H1 (cell line): ENCODE measurements around the gene MARS1. TPM values are rescaled to one million over a fixed set of nuclear protein-coding genes. Genes with fewer than 3 reads are reported as not detected.

Experiments used
- CTCF ChIA-PET: fragments of 300-600 bp; sonication (Branson Sonifier 250); formaldehyde crosslinking; loops from one replicate; lab custom pipeline; 2021; ENCODE audit not compliant: partially characterized antibody; lab: Charles Lee
- POLR2A ChIA-PET: fragments of 300-600 bp; sonication (Branson Sonifier 250); formaldehyde crosslinking; loops from one replicate; lab custom pipeline; 2021; ENCODE audit warnings: inconsistent platforms; ENCODE audit not compliant: partially characterized antibody; lab: Charles Lee
- DNase-seq, 2 experiments: peaks; one replicate each; pipeline versions ENCODE4 v3.0.0 to v3.0.0-alpha.2; 2010 to 2022; ENCODE audit warnings: low spot score in 2 of 2, low read depth in 1 of 2, mixed read lengths in 1 of 2
- FAIRE-seq: peaks from 2 replicates; lab custom pipeline; 2011; peaks lifted over from hg19 to GRCh38; lab: Jason Lieb, UNC
- H2AFZ ChIP-seq: 2 replicates; pipeline ENCODE4 v1.8.1; 2012; ENCODE audit warnings: low read length, inconsistent platforms
- H2AK5ac ChIP-seq: 2 replicates; pipeline ENCODE4 v1.6.1; 2013; ENCODE audit warnings: low read depth, low read length
- H2BK120ac ChIP-seq: replicated peaks from 2 replicates; pipeline ENCODE3; 2013; ENCODE audit warnings: low read depth, low read length, inconsistent platforms
- H2BK12ac ChIP-seq: 2 replicates; pipeline ENCODE4 v1.6.1; 2013; ENCODE audit warnings: low read depth, low read length
- H2BK15ac ChIP-seq: 2 replicates; pipeline ENCODE4 v1.6.1; 2013; ENCODE audit warnings: low read length
- H2BK20ac ChIP-seq: 2 replicates; pipeline ENCODE4 v1.6.1; 2013; ENCODE audit warnings: low read length
- H2BK5ac ChIP-seq: 2 replicates; pipeline ENCODE4 v1.6.1; 2013; ENCODE audit warnings: low read depth, low read length
- H3K14ac ChIP-seq: 2 replicates; pipeline ENCODE4 v1.6.1; 2013; ENCODE audit warnings: inconsistent platforms; ENCODE audit not compliant: insufficient read length
- H3K18ac ChIP-seq: 2 replicates; pipeline ENCODE4 v1.6.1; 2013; ENCODE audit warnings: low read length; ENCODE audit errors: extremely low read depth
- H3K23ac ChIP-seq: 2 replicates; pipeline ENCODE4 v1.6.1; 2013; ENCODE audit warnings: inconsistent platforms; ENCODE audit not compliant: insufficient read length
- H3K23me2 ChIP-seq: 2 replicates; pipeline ENCODE4 v1.6.1; 2013; ENCODE audit warnings: low read depth, low read length
- H3K27ac ChIP-seq: 2 replicates; pipeline ENCODE4 v1.6.1; 2011; ENCODE audit warnings: low read depth, low read length, inconsistent platforms
- H3K27me3 ChIP-seq, 4 experiments: replicated peaks in 1 of 4; 1 replicate in 1 of 4; 2 replicates in 3 of 4; pipeline versions ENCODE4 v1.6.1 to v1.8.1; 2011 to 2013; ENCODE audit warnings: low read length in 3 of 4, mild to moderate bottlenecking in 3 of 4, inconsistent platforms in 2 of 4, mixed read lengths in 2 of 4, moderate library complexity in 1 of 4; ENCODE audit not compliant: control insufficient read depth in 3 of 4, insufficient read depth in 3 of 4; ENCODE audit errors: extremely low read depth in 1 of 4
- H3K36me3 ChIP-seq, 4 experiments: 2 replicates each; pipeline versions ENCODE4 v1.6.1 to v1.8.1; 2011 to 2013; ENCODE audit warnings: mild to moderate bottlenecking in 4 of 4, low read length in 3 of 4, moderate library complexity in 2 of 4, control low read depth in 1 of 4, inconsistent platforms in 1 of 4; ENCODE audit not compliant: insufficient read depth in 4 of 4, control insufficient read depth in 2 of 4
- H3K4ac ChIP-seq: replicated peaks from 2 replicates; pipeline ENCODE3; 2013; ENCODE audit warnings: low read length, low read depth, mixed read lengths, inconsistent platforms; ENCODE audit not compliant: insufficient read length
- H3K4me1 ChIP-seq, 4 experiments: replicated peaks in 1 of 4; 1 replicate in 1 of 4; 2 replicates in 3 of 4; pipeline versions ENCODE4 v1.6.1 to v1.8.1; 2011 to 2013; ENCODE audit warnings: low read length in 3 of 4, inconsistent platforms in 2 of 4, mixed read lengths in 1 of 4; ENCODE audit not compliant: insufficient read depth in 4 of 4, control insufficient read depth in 3 of 4
- H3K4me2 ChIP-seq, 2 experiments: 2 replicates each; pipeline versions ENCODE4 v1.6.1 to v1.8.1; 2011 to 2013; ENCODE audit warnings: low read depth in 2 of 2, low read length in 2 of 2, control low read depth in 1 of 2, inconsistent platforms in 1 of 2, mild to moderate bottlenecking in 1 of 2; ENCODE audit not compliant: insufficient read depth in 1 of 2
- H3K4me3 ChIP-seq, 4 experiments: fragments of 200-600, 300-600 bp in 1 of 4; sonication (generic), shearing (Covaris generic), sonication (Bioruptor Twin) in 1 of 4; 2 replicates each; pipeline versions ENCODE4 v1.5.1 to v1.8.1; 2011 to 2016; ENCODE audit warnings: low read length in 4 of 4, low read depth in 3 of 4, control low read depth in 2 of 4, inconsistent platforms in 2 of 4, mild to moderate bottlenecking in 2 of 4, mixed read lengths in 1 of 4, moderate library complexity in 1 of 4; ENCODE audit not compliant: insufficient read depth in 2 of 4; ENCODE audit errors: extremely low read depth in 1 of 4
- H3K56ac ChIP-seq: replicated peaks from 2 replicates; pipeline ENCODE3; 2013; ENCODE audit warnings: low read depth, mild to moderate bottlenecking, mixed read lengths, low read length, inconsistent platforms; ENCODE audit not compliant: insufficient read length
- H3K79me1 ChIP-seq: 2 replicates; pipeline ENCODE4 v1.6.1; 2013; ENCODE audit warnings: low read depth, low read length, control low read depth
- H3K79me2 ChIP-seq, 2 experiments: 2 replicates each; pipeline versions ENCODE4 v1.6.1 to v1.8.1; 2012 to 2013; ENCODE audit warnings: low read length in 2 of 2, mild to moderate bottlenecking in 2 of 2, inconsistent platforms in 1 of 2; ENCODE audit not compliant: insufficient read depth in 2 of 2, control insufficient read depth in 1 of 2
- H3K9ac ChIP-seq, 4 experiments: replicated peaks in 1 of 4; 1 replicate in 1 of 4; 2 replicates in 3 of 4; pipeline versions ENCODE4 v1.6.1 to v1.8.1; 2011 to 2013; ENCODE audit warnings: low read depth in 3 of 4, low read length in 3 of 4, control low read depth in 2 of 4, mild to moderate bottlenecking in 2 of 4, moderate library complexity in 2 of 4, inconsistent platforms in 1 of 4; ENCODE audit errors: extremely low read depth in 1 of 4
- H3K9me3 ChIP-seq, 2 experiments: 2 replicates each; pipeline versions ENCODE4 v1.6.1 to v1.8.1; 2012 to 2013; ENCODE audit warnings: mild to moderate bottlenecking in 2 of 2, moderate library complexity in 2 of 2, control low read depth in 1 of 2, inconsistent platforms in 1 of 2, low read depth in 1 of 2, low read length in 1 of 2, mixed read lengths in 1 of 2; ENCODE audit not compliant: insufficient read depth in 2 of 2
- H4K20me1 ChIP-seq, 2 experiments: replicated peaks in 1 of 2; 2 replicates each; pipeline versions ENCODE3 to v1.8.1; 2011 to 2013; ENCODE audit warnings: inconsistent platforms in 2 of 2, low read length in 2 of 2, mild to moderate bottlenecking in 1 of 2; ENCODE audit not compliant: insufficient read depth in 2 of 2, control insufficient read depth in 1 of 2
- H4K5ac ChIP-seq: 2 replicates; pipeline ENCODE4 v1.6.1; 2013; ENCODE audit warnings: low read length, low read depth, mixed read lengths, inconsistent platforms; ENCODE audit not compliant: insufficient read length
- H4K8ac ChIP-seq: 2 replicates; pipeline ENCODE4 v1.8.0; 2013; ENCODE audit warnings: mild to moderate bottlenecking, moderate library complexity, low read length, inconsistent platforms; ENCODE audit not compliant: insufficient read depth; ENCODE audit errors: extremely low read depth
- H4K91ac ChIP-seq: replicated peaks from 2 replicates; pipeline ENCODE3; 2013; ENCODE audit warnings: low read length, mixed read lengths, inconsistent platforms; ENCODE audit not compliant: insufficient read length
- SP1 ChIP-seq: IDR thresholded peaks from 2 replicates; pipeline ENCODE4 v1.6.1; 2011; ENCODE audit warnings: low read depth, low read length
- TAF7 ChIP-seq: optimal IDR thresholded peaks from 2 replicates; pipeline ENCODE3; 2011; ENCODE audit warnings: low read depth, mild to moderate bottlenecking, inconsistent platforms, low read length, moderate library complexity, borderline replicate concordance
- WGBS, 2 experiments: shearing (Covaris generic) in 1 of 2; methylation state at CpG; one replicate each; pipeline versions ENCODE4 v1.1.6 to v1.1.7; 2013 to 2015; ENCODE audit warnings: low lambda C conversion rate in 2 of 2, mixed read lengths in 2 of 2, inconsistent platforms in 1 of 2, low coverage in 1 of 2, missing lambda C conversion rate in 1 of 2; ENCODE audit not compliant: insufficient replicate concordance in 2 of 2, insufficient coverage in 1 of 2, insufficient read length in 1 of 2; ENCODE audit errors: extremely low coverage in 1 of 2, missing lambda C conversion rate in 1 of 2; 5-methylcytosine and 5-hydroxymethylcytosine counted together
- polyA plus RNA-seq, 7 experiments: library from polyadenylated mRNA; depleted of rRNA in 3 of 7; stranded (reverse) in 5 of 7; unstranded in 2 of 7; fragments of >200 nt in 5 of 7; fragments of 200-250 nt in 2 of 7; gene quantifications; 1 replicate in 5 of 7; 2 replicates in 1 of 7; 4 replicates in 1 of 7; pipeline versions ENCODE4 v1.2.1 to v1.2.3, GENCODE V29; 2011 to 2013; ENCODE audit warnings: missing spikeins in 2 of 7, mixed read lengths in 2 of 7
- total RNA-seq: library from RNA; stranded (reverse); fragmentation: NEBNext Ultra II Directional; extraction: Animal tissue kit (Norgen Biotek cat#: 25700); gene quantifications from 2 replicates; pipeline ENCODE4 v1.2.1, GENCODE V29; 2021

MARS1 gene
- total and polyA plus RNA-seq, 2 of the 8 experiments (the other 6 are each of a cell fraction or from before 2014, with no cell fraction given) = 194 to 407 TPM

GRCh38 chr12:57541717-57542116 is 53.8 kb downstream of the MARS1 start:
- no peak for FAIRE-seq
- 90% methylated on average over 2 of the region's 2 CpGs; no CpG with 5 or more reads in 1 of the 2 experiments for WGBS, 2 experiments
- no peak overlapping the region for H3K4ac ChIP-seq

More at GRCh38 chr12:57541717-57542116, 53.8 kb downstream of the MARS1 start:
- no peak overlapping the region for H3K14ac ChIP-seq
- no peak overlapping the region for H3K23ac ChIP-seq
- no peak overlapping the region for H2AK5ac ChIP-seq
- POLR2A ChIA-PET = interaction anchor here (0.6 to 6.6 kb wide), 4 partner anchors 13 to 55 kb away, joined by 3 to 56 read pairs (median 38); partner anchors contain the start of genes DDIT3 and MBD6
- no peak overlapping the region for H2AFZ ChIP-seq
- no peak overlapping the region for H3K18ac ChIP-seq
- DNase-seq = no peak
- H2BK120ac ChIP-seq = no peak overlapping the region
- H3K27me3 ChIP-seq = no peaks in the 10 kb centered on the region
- peaks cover 0 to 9% (median 5%) of the 10 kb centered on the region in 4 experiments; a peak in 6 of 8 replicates for H3K36me3 ChIP-seq
- no peak overlapping the region for H3K4me2 ChIP-seq
- H2BK12ac ChIP-seq = no peak overlapping the region
- no peak overlapping the region for H2BK20ac ChIP-seq
- TF ChIP-seq TAF7 = no peak
- no peak for TF ChIP-seq SP1
- TF ChIP-seq, all 59 proteins: peak for 0
- H2BK5ac ChIP-seq = no peak overlapping the region
- H4K91ac ChIP-seq = no peak overlapping the region
- H3K27ac ChIP-seq = no peak overlapping the region
- no peak overlapping the region for H3K4me3 ChIP-seq
- peaks cover 4 to 25% of the 10 kb centered on the region in 2 experiments; a peak in 3 of 4 replicates for H3K79me2 ChIP-seq
- H3K23me2 ChIP-seq = peaks cover 6% of the 10 kb centered on the region
- no peak overlapping the region for H2BK15ac ChIP-seq
- H3K4me1 ChIP-seq = peaks cover 0 to 9% (median 4%) of the 10 kb centered on the region in 4 experiments; a peak in 5 of 7 replicates
- H3K56ac ChIP-seq = no peak overlapping the region
- no peak overlapping the region for H4K8ac ChIP-seq
- H3K9ac ChIP-seq = no peak overlapping the region
- peaks cover 8% of the 10 kb centered on the region; the same call in 1 of the 2 replicates for H3K79me1 ChIP-seq
- CTCF ChIA-PET = interaction anchor here (1.0 to 1.9 kb wide), 2 partner anchors 10 to 13 kb away, joined by 4 to 5 read pairs; no protein-coding TSS in a partner anchor
- H4K5ac ChIP-seq = no peak overlapping the region
- H4K20me1 ChIP-seq = peaks cover 2 to 17% of the 10 kb centered on the region in 2 experiments
- H3K9me3 ChIP-seq = no peaks in the 10 kb centered on the region
